Mesodermal cell (in vitro differentiated cells): ENCODE results near the gene RBPMS2.
A peak's percentile ranks its signal among the peaks of the same experiment; 100 is the strongest.

Source experiments
- H3K27ac ChIP-seq: 2 replicates; pipeline ENCODE4 v1.7.0; 2013; ENCODE audit warnings: mild to moderate bottlenecking, low read depth, low read length, moderate library complexity; ENCODE audit not compliant: severe bottlenecking
- H3K36me3 ChIP-seq: 2 replicates; pipeline ENCODE4 v1.7.1; 2013; ENCODE audit warnings: mild to moderate bottlenecking, low read length, moderate library complexity; ENCODE audit not compliant: control insufficient read depth, insufficient read depth
- H3K4me1 ChIP-seq: one replicate; pipeline ENCODE4 v1.7.1; 2013; ENCODE audit warnings: mild to moderate bottlenecking, low read length; ENCODE audit not compliant: insufficient read depth, control insufficient read depth, poor library complexity, severe bottlenecking
- H3K4me3 ChIP-seq: 2 replicates; pipeline ENCODE4 v1.7.0; 2013; ENCODE audit warnings: low read length, control low read depth, mild to moderate bottlenecking; ENCODE audit not compliant: insufficient read depth, poor library complexity, severe bottlenecking; ENCODE audit errors: extremely low read depth
- H3K9me3 ChIP-seq: 2 replicates; pipeline ENCODE4 v1.7.1; 2013; ENCODE audit warnings: mild to moderate bottlenecking, low read length, moderate library complexity; ENCODE audit not compliant: control insufficient read depth
- WGBS, 2 experiments: methylation state at CpG; one replicate each; pipeline ENCODE4 v1.1.5; 2013; ENCODE audit warnings: missing lambda C conversion rate in 2 of 2; ENCODE audit not compliant: insufficient coverage in 2 of 2; 5-methylcytosine and 5-hydroxymethylcytosine counted together

RBPMS2 gene

GRCh38 chr15:64731012-64731804, 44.2 kb downstream of the RBPMS2 start:
- Histone ChIP-seq H3K4me3 (no peak overlapping the region), H3K27ac (no peak overlapping the region), H3K9me3 (no peaks in the 10 kb centered on the region), H3K4me1 (peaks cover 4% of the 10 kb centered on the region), H3K36me3 (peaks cover 42% of the 10 kb centered on the region)
- 59 to 62% methylated on average over 14 to 15 of the region's 16 CpGs for WGBS, 2 experiments

- Histone ChIP-seq H3K27ac (no peak overlapping the region), H3K4me1 (peaks cover 4% of the 10 kb centered on the region), H3K36me3 (peaks cover 42% of the 10 kb centered on the region), H3K9me3 (no peaks in the 10 kb centered on the region), H3K4me3 (no peak overlapping the region)
- WGBS, 2 experiments = 81 to 87% methylated on average over 5 of the region's 5 CpGs
Measured at GRCh38 chr15:64730151-64730550, 45.2 kb downstream of the RBPMS2 start.

DNA sequence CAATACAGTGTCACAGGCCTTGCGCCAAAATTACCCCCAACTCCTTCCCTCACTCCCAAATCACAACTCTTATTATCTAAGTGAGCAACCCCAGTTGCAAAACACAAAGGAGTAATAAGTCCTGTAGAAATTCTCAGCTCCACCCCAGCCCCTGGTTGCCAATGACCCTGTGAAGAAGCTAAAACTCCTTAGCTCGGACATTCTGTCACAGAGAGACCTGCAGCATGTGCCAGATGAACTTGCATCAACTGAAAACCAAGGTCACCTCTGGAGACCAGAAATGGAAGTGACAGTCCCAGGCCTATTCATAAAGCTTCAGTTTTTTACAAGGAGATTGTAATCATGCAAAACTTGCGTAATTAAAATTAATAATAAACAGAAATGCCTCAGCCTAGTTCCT, 55.2 kb downstream of the RBPMS2 start:
- Histone ChIP-seq H3K4me3 (no peak overlapping the region), H3K4me1 (no peaks in the 10 kb centered on the region), H3K27ac (no peak overlapping the region), H3K36me3 (peaks cover 55% of the 10 kb centered on the region), H3K9me3 (no peaks in the 10 kb centered on the region)
- 82 to 94% methylated on average over 2 of the region's 3 CpGs for WGBS, 2 experiments

GRCh38 chr15:64717735-64718495, 57.5 kb downstream of the RBPMS2 start:
- Histone ChIP-seq H3K4me1 (no peaks in the 10 kb centered on the region), H3K4me3 (no peak overlapping the region), H3K27ac (peak overlapping the region; percentile 2), H3K9me3 (no peaks in the 10 kb centered on the region), H3K36me3 (peaks cover 46% of the 10 kb centered on the region)
- 94 to 97% methylated on average over 13 to 16 of the region's 18 CpGs for WGBS, 2 experiments

GRCh38 chr15:64717130-64717529, 58.3 kb downstream of the RBPMS2 start:
- WGBS, 2 experiments = 98 to 99% methylated on average over 7 of the region's 7 CpGs
- H3K27ac ChIP-seq = no peak overlapping the region

GRCh38 chr15:64716452-64716851, 58.9 kb downstream of the RBPMS2 start:
- peaks cover 49% of the 10 kb centered on the region for H3K36me3 ChIP-seq
- WGBS, 2 experiments = 92 to 100% methylated on average over 2 of the region's 2 CpGs
- no peak overlapping the region for H3K27ac ChIP-seq
- no peaks in the 10 kb centered on the region for H3K4me1 ChIP-seq
- H3K9me3 ChIP-seq = no peaks in the 10 kb centered on the region
- H3K4me3 ChIP-seq = no peak overlapping the region

More at GRCh38 chr15:64717130-64717529, 58.3 kb downstream of the RBPMS2 start:
- Histone ChIP-seq H3K4me3 (no peak overlapping the region), H3K4me1 (no peaks in the 10 kb centered on the region), H3K36me3 (peaks cover 52% of the 10 kb centered on the region), H3K9me3 (no peaks in the 10 kb centered on the region)

DNA sequence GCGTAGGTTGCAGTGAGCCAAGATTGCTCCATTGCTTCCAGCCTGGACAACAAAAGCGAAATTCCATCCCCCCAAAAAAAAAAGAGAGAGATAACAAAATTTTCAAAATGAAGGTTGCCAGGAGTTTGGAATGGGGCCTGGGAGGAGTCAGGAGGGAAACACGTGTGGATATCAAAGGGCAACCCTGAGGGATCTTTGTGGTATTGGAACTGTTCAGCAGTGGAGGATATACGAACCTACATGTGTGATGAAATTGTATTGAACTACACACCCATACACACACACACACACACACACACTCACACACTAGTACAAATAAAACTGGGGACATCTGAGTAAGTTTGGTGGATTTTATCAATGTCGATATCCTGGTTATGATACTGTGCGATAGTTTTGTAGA, 61.8 kb downstream of the RBPMS2 start:
- Histone ChIP-seq H3K4me1 (no peaks in the 10 kb centered on the region), H3K27ac (no peak overlapping the region), H3K4me3 (no peak overlapping the region), H3K36me3 (peaks cover 49% of the 10 kb centered on the region), H3K9me3 (no peaks in the 10 kb centered on the region)
- WGBS, 2 experiments = 100% methylated on average over 2 to 3 of the region's 6 CpGs

DNA sequence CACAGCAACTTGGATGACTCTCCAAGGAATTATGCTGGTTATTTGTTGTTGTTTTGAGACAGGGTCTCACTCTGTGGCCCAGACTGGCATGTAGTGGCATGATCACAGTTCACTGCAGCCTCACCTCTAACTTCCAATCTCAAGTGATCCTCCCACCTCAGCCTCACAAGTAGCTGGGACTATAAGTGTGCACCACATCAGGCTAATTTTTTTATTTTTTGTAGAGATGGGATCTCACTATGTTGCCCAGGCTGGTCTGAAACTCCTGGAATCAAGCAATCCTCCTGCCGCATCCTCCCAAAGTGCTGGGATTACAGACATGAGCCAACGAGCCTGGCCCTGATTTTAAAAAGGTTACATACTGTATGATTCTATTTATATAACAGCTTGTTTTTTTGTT, 63.0 kb downstream of the RBPMS2 start:
- Histone ChIP-seq H3K4me1 (no peaks in the 10 kb centered on the region), H3K4me3 (no peak overlapping the region), H3K27ac (no peak overlapping the region), H3K9me3 (no peaks in the 10 kb centered on the region), H3K36me3 (peaks cover 43% of the 10 kb centered on the region)
- WGBS, 2 experiments = 100% methylated on average over 1 of the region's 2 CpGs

- H3K9me3 ChIP-seq = no peaks in the 10 kb centered on the region
- peaks cover 31% of the 10 kb centered on the region for H3K36me3 ChIP-seq
- no peak overlapping the region for H3K27ac ChIP-seq
- H3K4me1 ChIP-seq = no peaks in the 10 kb centered on the region
- H3K4me3 ChIP-seq = no peak overlapping the region
- WGBS, 2 experiments = 83 to 97% methylated on average over 5 to 6 of the region's 7 CpGs
Measured at GRCh38 chr15:64710676-64711428, 64.5 kb downstream of the RBPMS2 start.

DNA sequence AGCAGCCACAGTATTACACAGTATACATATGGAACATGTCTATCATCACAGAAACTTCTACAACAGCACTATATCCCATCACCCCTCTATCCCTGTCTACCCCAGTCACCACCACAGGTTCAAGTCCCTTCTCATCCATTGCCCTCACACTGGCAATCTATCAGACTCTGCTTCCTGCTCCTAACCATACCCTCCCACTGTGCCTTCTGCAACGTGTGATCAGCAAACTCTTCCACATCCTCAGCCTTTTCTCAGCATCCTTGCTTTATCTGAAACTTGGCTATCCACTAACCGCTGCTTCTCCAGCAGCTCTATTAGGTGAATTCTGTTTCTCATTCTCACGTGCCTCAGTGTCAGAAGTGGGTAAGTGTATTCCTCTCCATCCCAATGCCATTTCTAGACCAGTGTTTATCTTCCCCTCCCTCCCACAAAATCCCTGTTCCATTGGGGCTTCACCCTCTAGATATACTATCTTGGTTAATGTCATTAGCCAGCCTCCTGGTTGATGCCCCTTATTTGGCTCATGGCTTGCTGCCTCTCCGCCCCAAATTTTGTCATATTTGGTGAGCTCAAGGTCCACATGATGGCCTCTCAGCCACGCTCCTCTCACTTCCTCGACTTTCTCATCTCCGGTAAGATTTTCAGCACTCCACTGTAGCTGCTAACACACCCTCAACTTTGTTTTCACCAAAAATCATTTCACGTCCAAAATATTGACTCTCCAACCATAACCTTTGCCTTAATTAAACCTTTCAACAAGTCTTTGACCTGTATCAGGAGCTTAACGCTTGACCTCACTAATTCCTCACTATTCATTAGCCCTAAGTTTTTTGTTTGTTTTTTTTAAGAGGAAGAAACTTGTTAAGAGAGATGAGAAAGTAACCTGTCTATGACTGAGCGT, 69.1 kb downstream of the RBPMS2 start:
- Histone ChIP-seq H3K4me1 (peaks cover 16% of the 10 kb centered on the region), H3K4me3 (no peak overlapping the region), H3K36me3 (peaks cover 26% of the 10 kb centered on the region), H3K27ac (no peak overlapping the region), H3K9me3 (no peaks in the 10 kb centered on the region)
- WGBS, 2 experiments = 89 to 90% methylated on average over 6 to 8 of the region's 10 CpGs
